Aorta (tissue), 4 donors: Measurements from ENCODE around the gene PRDM8. TPM values are rescaled to one million over a fixed set of nuclear protein-coding genes. Genes with fewer than 3 reads are reported as not detected.

ENCODE experiments used
- polyA plus RNA-seq, 2 donors: library from polyadenylated mRNA; stranded (reverse); fragments of 200-250 nt; gene quantifications; one replicate each; pipeline ENCODE4 v1.2.3, GENCODE V29; 2013
- total RNA-seq, 2 donors: library from RNA; stranded (reverse); fragmentation: NEBNext Ultra II Directional; extraction: Animal tissue kit (Norgen Biotek cat#: 25700); gene quantifications; one replicate each; pipeline ENCODE4 v1.2.1, GENCODE V29; 2021
- donor health status: healthy with polysubstance abuse.
- donor health status: Bipolar disorder and iron deficiency.
- donor health status: DM: no; HTN: no; CAD: no.
- donor health status: DM: yes; HTN: yes; CAD: no.

PRDM8 gene
- total and polyA plus RNA-seq, 4 donors, result 0.31 to 4.8 (median 2.3) TPM

Other genes with a start within 250 kb of the PRDM8 start
- 10 to 100 TPM; 82.6 to 88.0 TPM for gene ANTXR2, start 124.3 kb upstream of the PRDM8 start, total RNA-seq
- 10 to 100 TPM; 16.0 to 18.8 TPM for gene ANTXR2, start 124.3 kb upstream of the PRDM8 start, polyA plus RNA-seq
- under 1 TPM in 1 of 2 donors, not detected in 1; 0.15 TPM for gene FGF5, start 69.2 kb downstream of the PRDM8 start, total RNA-seq
- gene FGF5, start 69.2 kb downstream of the PRDM8 start, polyA plus RNA-seq, result not detected
- not detected for gene CFAP299, start 138.2 kb downstream of the PRDM8 start, total RNA-seq
- not detected for gene CFAP299, start 138.2 kb downstream of the PRDM8 start, polyA plus RNA-seq